ENCODE results near the gene SPACA5B. TPM values are rescaled to one million over a fixed set of nuclear protein-coding genes. Genes with fewer than 3 reads are reported as not detected.
"Not testable (repeated sequence)": the region's sequence is repeated elsewhere in the genome, so short reads cannot be mapped to it uniquely, and the experiment has no call there.

The SPACA5B gene
- total RNA-seq, 2 donors from 2014 or later: not detected

DNA sequence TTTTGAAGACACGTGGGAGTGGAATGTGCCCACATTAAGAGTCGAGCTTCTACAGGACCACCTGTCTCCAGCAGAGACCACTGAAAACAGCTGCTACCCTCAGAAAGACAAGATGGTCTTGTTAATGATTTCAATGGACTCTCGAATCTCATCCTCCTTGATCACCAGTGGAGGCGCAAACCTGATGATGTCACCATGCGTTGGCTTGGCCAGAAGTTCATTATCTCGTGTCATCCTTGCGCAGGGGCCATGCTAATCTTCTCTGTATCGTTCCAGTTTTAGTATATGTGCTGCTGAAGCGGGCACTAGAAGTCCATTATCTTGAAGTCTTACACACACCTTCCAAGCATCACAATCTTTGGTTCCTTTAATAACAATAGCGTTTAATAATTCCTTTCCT is 23.3 kb downstream of the SPACA5B start:
- Mint-ChIP-seq H3K4me1 (no peaks in the 10 kb centered on the region), H3K4me3 (no peak overlapping the region), H3K27ac (no peak overlapping the region), H3K27me3 (no peaks in the 10 kb centered on the region), H3K36me3 (ENCODE audit: low read depth) (no peaks in the 10 kb centered on the region)
- ATAC-seq (no peak), DNase-seq (no peak)
- no peaks in the 10 kb centered on the region for H3K9me3 ChIP-seq (ENCODE audit: control insufficient read depth, low read length, poor library complexity, severe bottlenecking)

- H3K9me3 ChIP-seq (ENCODE audit: control insufficient read depth, low read length, poor library complexity, severe bottlenecking): no peaks in the 10 kb centered on the region
- Mint-ChIP-seq H3K4me1 (no peaks in the 10 kb centered on the region), H3K36me3 (ENCODE audit: low read depth) (no peaks in the 10 kb centered on the region), H3K27ac (no peak overlapping the region), H3K27me3 (no peaks in the 10 kb centered on the region), H3K4me3 (no peak overlapping the region)
- ATAC-seq (no peak), DNase-seq (no peak)
Observed at GRCh38 chrX:48154796-48155195, 24.4 kb downstream of the SPACA5B start.

DNA sequence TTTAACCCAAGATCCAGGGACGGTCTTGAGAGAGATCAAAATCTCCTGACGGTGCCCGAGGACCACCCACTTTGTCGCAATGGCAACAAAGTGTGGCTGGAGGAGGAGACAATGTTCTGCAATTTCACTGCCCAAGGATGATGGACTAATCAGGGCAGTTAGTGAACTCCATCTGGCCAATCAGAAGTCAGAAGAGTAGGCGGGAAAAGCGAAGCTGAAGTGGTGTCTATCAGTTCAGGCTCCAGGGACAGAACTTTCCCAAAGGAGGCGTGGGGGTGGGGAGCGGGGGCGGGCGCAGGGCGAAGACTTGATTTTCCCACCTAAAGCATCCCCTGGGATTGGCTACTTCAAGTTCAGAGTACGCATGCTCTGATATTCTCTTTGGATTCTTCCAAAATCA is 25.6 kb downstream of the SPACA5B start:
- H3K9me3 ChIP-seq (ENCODE audit: control insufficient read depth, low read length, poor library complexity, severe bottlenecking): no peaks in the 10 kb centered on the region

GRCh38 chrX:48165241-48165640 is 34.8 kb downstream of the SPACA5B start:
- Mint-ChIP-seq H3K27ac (no peak overlapping the region), H3K27me3 (peaks cover 10% of the 10 kb centered on the region), H3K4me1 (peaks cover 2% of the 10 kb centered on the region), H3K36me3 (ENCODE audit: low read depth) (no peaks in the 10 kb centered on the region), H3K4me3 (no peak overlapping the region)
- DNase-seq (no peak), ATAC-seq (no peak)
- no peaks in the 10 kb centered on the region for H3K9me3 ChIP-seq (ENCODE audit: control insufficient read depth, low read length, poor library complexity, severe bottlenecking)

More for the DNA sequence above, 25.6 kb downstream of the SPACA5B start:
- peaks cover 1% of the 10 kb centered on the region for H3K27me3 Mint-ChIP-seq
- no peak for ATAC-seq
- H3K4me3 Mint-ChIP-seq: no peak overlapping the region
- no peaks in the 10 kb centered on the region for H3K36me3 Mint-ChIP-seq (ENCODE audit: low read depth)
- DNase-seq: no peak
- no peak overlapping the region for H3K27ac Mint-ChIP-seq
- H3K4me1 Mint-ChIP-seq: no peaks in the 10 kb centered on the region

GRCh38 chrX:48166322-48166721 is 35.9 kb downstream of the SPACA5B start:
- H3K36me3 Mint-ChIP-seq (ENCODE audit: low read depth): not testable (repeated sequence)

GRCh38 chrX:48179691-48180090 is 49.3 kb downstream of the SPACA5B start:
- DNase-seq (no peak), ATAC-seq (no peak)
- Mint-ChIP-seq H3K27me3 (peaks cover 9% of the 10 kb centered on the region), H3K4me1 (no peaks in the 10 kb centered on the region), H3K36me3 (ENCODE audit: low read depth) (no peaks in the 10 kb centered on the region), H3K27ac (no peak overlapping the region), H3K4me3 (no peak overlapping the region)
- H3K9me3 ChIP-seq (ENCODE audit: control insufficient read depth, low read length, poor library complexity, severe bottlenecking): no peaks in the 10 kb centered on the region

More at GRCh38 chrX:48166322-48166721, 35.9 kb downstream of the SPACA5B start:
- not testable (repeated sequence) for DNase-seq; H3K27me3 Mint-ChIP-seq; H3K9me3 ChIP-seq (ENCODE audit: control insufficient read depth, low read length, poor library complexity, severe bottlenecking); H3K4me3 Mint-ChIP-seq; H3K4me1 Mint-ChIP-seq; H3K27ac Mint-ChIP-seq; ATAC-seq

DNA sequence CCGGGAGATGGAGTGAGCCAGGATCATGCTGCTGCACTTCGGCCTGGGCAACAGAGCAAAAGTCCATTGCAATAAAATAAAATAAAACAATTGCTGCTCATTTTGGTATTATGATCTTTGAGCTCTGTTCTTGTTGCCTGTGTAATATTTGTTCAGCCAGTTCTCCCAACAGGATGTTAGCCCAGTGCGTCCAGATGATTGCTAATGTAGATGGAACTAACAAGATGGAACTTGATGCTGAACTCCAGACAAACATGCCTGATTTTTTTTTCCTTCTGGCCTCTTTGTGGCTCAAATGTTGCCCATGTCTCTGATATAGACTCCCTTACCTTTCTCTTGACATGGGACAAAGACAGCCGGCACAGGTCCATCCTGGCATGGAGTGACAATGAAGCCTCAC is 50.4 kb downstream of the SPACA5B start:
- ATAC-seq (no peak), DNase-seq (no peak)
- H3K9me3 ChIP-seq (ENCODE audit: control insufficient read depth, low read length, poor library complexity, severe bottlenecking): no peaks in the 10 kb centered on the region
- Mint-ChIP-seq H3K36me3 (ENCODE audit: low read depth) (no peaks in the 10 kb centered on the region), H3K4me1 (no peaks in the 10 kb centered on the region), H3K27ac (no peak overlapping the region), H3K4me3 (no peak overlapping the region), H3K27me3 (peaks cover 19% of the 10 kb centered on the region)

GRCh38 chrX:48181882-48182281 is 51.5 kb downstream of the SPACA5B start:
- H3K36me3 Mint-ChIP-seq (ENCODE audit: low read depth); H3K4me1 Mint-ChIP-seq; H3K4me3 Mint-ChIP-seq; DNase-seq; H3K9me3 ChIP-seq (ENCODE audit: control insufficient read depth, low read length, poor library complexity, severe bottlenecking); H3K27ac Mint-ChIP-seq; ATAC-seq: not testable (repeated sequence)
- H3K27me3 Mint-ChIP-seq: peaks cover 26% of the 10 kb centered on the region

Other genes with a start within 250 kb of the SPACA5B start
- 1 to 10 TPM; 4.7 to 6.4 TPM for gene ZNF182, start 126.6 kb upstream of the SPACA5B start, total RNA-seq
- gene SPACA5, start 123.6 kb upstream of the SPACA5B start, total RNA-seq: not detected
- gene ZNF630, start 59.0 kb upstream of the SPACA5B start, total RNA-seq: 1 to 10 TPM; 1.3 to 2.1 TPM
- gene SSX5, start 66.2 kb downstream of the SPACA5B start, total RNA-seq: not detected
- gene SSX1, start 124.8 kb downstream of the SPACA5B start, total RNA-seq: not detected
- not detected for gene SSX3, start 226.1 kb downstream of the SPACA5B start, total RNA-seq